GM19468 (cell line): ENCODE data around the gene OR10A2.
"Not testable (repeated sequence)": the region's sequence is repeated elsewhere in the genome, so short reads cannot be mapped to it uniquely, and the experiment has no call there.

Experiments
- ATAC-seq: cut with Tn5 transposase; IDR thresholded peaks from one replicate; pipeline ENCODE4 v1.9.1; 2021; ENCODE audit warnings: mild to moderate bottlenecking, moderate library complexity, moderate number of reproducible peaks; ENCODE audit not compliant: unreplicated experiment; ENCODE audit errors: extremely low read depth

Gene OR10A2

GRCh38 chr11:6882751-6883150 is 19.9 kb downstream of the OR10A2 start:
- no peak for ATAC-seq

GRCh38 chr11:6887711-6888110 is 24.9 kb downstream of the OR10A2 start:
- not testable (repeated sequence) for ATAC-seq

GRCh38 chr11:6888830-6889229 is 26.0 kb downstream of the OR10A2 start:
- no peak for ATAC-seq

GRCh38 chr11:6889835-6890234 is 27.0 kb downstream of the OR10A2 start:
- ATAC-seq, result no peak

GRCh38 chr11:6892400-6892799 is 29.5 kb downstream of the OR10A2 start, which contains the start of gene OR2D2:
Gene OR2D2 (minus strand): TSS chr11:6892500. CDS start chr11:6892500, 0 bp downstream.
- ATAC-seq, result no peak

GRCh38 chr11:6894097-6894496 is 31.2 kb downstream of the OR10A2 start:
- ATAC-seq, result no peak

GRCh38 chr11:6895010-6895409 is 32.2 kb downstream of the OR10A2 start:
- ATAC-seq, result peak; percentile 81

- ATAC-seq, result no peak
Observed at GRCh38 chr11:6898911-6899310, 36.1 kb downstream of the OR10A2 start.

GRCh38 chr11:6900327-6900999 is 37.6 kb downstream of the OR10A2 start:
- ATAC-seq, result no peak

- not testable (repeated sequence) for ATAC-seq
Observed at GRCh38 chr11:6904804-6905203, 41.9 kb downstream of the OR10A2 start.

GRCh38 chr11:6911378-6911777 is 48.5 kb downstream of the OR10A2 start:
- ATAC-seq, result no peak

- ATAC-seq, result no peak
Observed at GRCh38 chr11:6911948-6912347, 49.1 kb downstream of the OR10A2 start.

GRCh38 chr11:6919698-6920097 is 56.8 kb downstream of the OR10A2 start:
- ATAC-seq, result no peak

GRCh38 chr11:6920702-6921101 is 57.8 kb downstream of the OR10A2 start, which contains the start of gene OR2D3:
Gene OR2D3 (plus strand): TSS chr11:6921002. CDS start chr11:6921002, 0 bp downstream.
- ATAC-seq, result no peak
